ENCODE measurements around the gene STX17.
"Not testable (repeated sequence)": the region's sequence is repeated elsewhere in the genome, so short reads cannot be mapped to it uniquely, and the experiment has no call there.

The STX17 gene

DNA sequence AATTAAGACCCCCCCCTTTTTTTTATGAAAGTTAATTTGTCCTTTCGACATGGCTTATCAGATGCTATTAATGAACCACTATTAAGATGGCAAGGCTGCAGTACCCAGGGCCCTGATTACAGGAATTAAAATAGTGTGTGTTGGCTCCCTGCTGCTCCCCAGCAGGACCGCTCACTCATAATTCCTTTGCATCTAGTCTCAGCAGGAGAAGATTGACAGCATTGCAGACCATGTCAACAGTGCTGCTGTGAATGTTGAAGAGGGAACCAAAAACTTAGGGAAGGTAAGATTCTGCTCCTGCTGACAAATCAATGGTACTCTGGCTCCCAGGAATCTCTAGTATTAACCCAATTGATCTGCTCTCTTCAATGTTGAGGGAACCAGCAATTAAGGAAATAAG, 61.0 kb downstream of the STX17 start:
- DNase-seq (ENCODE audit: low read depth in 2 of 2), result no peak

GRCh38 chr9:99970481-99970880, 64.0 kb downstream of the STX17 start:
- no peak for DNase-seq (ENCODE audit: low read depth in 2 of 2)

GRCh38 chr9:99971410-99971809, 65.0 kb downstream of the STX17 start:
- no peak for DNase-seq (ENCODE audit: low read depth in 2 of 2)

DNA sequence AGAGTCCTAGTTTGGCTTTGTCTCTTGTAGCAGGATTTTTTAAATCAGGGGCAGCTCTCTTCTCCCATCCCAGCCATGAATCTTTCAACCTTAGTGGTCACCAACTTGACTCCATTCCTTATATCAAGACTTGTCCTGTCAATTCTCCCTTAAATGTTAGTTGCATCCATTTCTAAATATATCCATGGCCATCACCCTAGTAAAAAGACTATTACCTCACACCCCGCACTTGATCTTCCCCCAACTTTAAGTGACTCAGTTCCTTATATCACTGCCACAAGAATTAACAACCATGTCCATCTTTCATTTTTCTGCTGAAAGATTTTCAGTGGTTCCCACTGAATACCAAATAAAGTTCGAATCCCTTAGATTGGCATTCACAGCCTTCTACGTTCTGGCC, 67.0 kb downstream of the STX17 start:
- DNase-seq (ENCODE audit: low read depth in 2 of 2), result no peak

DNA sequence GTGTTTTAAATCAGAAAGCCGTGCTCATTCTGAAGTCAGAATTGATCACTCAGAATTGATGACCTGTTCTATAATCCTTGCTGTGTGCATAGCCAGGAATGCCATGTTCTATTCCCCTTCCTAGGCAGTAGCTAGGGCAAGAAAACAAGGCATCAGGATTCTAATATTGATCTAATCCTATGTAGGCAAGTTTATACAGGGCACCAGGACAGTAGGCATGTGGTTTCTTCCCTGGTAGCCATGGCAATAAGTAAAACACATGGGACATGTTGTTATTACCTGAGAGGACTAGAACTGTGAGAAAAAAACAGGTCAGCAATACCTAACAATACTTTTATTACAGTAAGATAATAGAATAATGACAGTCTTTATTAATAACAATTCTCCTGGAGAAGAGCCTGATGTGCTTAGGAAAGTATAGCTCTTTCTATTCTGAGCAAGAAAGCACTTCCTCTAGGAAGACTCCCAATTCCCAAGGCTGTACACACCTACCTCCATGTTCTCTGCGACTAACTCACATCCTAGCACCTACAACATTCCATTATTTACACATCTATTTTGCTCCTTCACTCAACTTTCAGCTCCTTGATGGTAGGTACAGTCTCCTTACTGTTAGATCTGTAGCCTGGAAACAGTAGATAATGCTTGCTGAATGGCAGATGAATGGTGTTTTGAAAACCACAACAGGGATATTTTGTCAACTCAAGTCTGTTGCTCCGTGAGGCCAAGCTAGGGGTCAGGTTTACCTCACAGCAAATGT, 70.8 kb downstream of the STX17 start:
- DNase-seq (ENCODE audit: low read depth in 2 of 2), result no peak

- no peak for DNase-seq (ENCODE audit: low read depth in 2 of 2)
Observed at GRCh38 chr9:99978221-99978620, 71.8 kb downstream of the STX17 start.

DNA sequence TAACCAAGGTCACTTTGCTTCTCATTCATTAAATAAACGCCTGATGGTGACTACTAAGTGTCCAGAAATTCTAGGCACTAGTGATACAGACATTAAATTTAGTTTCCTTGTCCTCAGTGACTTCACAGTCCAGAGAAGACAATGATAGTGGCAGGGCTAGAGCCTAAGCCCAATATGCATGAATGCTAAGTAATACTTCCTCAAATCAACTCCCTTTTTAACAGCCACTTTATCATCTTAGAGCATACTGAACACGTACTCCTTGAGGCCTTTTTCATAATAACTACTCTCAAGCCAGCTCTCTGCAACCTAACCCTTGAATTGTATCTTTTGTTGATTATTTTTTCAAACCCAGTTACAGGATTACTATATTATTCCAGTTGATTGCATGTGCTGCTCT, 74.1 kb downstream of the STX17 start:
- no peak for DNase-seq (ENCODE audit: low read depth in 2 of 2)

- no peak for DNase-seq (ENCODE audit: low read depth in 2 of 2)
Observed at GRCh38 chr9:99986642-99987041, 80.2 kb downstream of the STX17 start.

DNA sequence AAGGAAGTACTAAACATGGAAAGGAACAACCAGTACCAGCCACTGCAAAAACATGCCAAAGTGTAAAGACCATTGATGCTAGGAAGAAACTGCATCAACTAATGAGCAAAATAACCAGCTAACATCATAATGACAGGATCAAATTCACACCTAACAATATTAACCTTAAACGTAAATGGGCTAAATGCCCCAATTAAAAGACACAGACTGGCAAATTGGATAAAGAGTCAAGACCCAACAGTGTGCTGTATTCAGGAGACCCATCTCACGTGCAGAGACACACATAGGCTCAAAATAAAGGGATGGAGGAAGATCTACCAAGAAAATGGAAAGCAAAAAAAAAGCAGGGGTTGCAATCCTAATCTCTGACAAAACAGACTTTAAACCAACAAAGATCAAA, 84.1 kb downstream of the STX17 start:
- not testable (repeated sequence) for DNase-seq (ENCODE audit: low read depth in 2 of 2)

DNA sequence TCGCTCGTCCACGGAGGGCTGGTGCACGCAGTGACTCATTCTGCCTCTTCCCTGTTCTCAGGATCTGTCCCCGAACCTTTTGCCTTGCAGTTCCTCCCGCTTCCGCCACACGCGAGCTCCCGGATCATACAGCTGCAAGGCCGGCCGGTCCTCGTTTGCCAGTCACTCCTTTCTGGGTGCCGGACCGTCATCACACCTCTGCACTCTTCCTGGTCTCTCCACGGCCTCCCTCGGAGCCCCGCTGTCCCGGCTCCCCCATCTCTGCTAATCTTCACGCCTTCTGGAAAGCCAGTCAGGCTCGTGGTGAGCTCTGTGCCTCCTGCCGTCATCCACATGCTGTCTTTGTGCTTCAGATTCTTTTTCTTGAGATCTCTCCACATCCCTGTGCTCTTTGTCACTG, 91.8 kb downstream of the STX17 start:
- DNase-seq (ENCODE audit: low read depth in 2 of 2), result no peak

GRCh38 chr9:99998866-99999265, 92.4 kb downstream of the STX17 start:
- DNase-seq (ENCODE audit: low read depth in 2 of 2), result no peak

GRCh38 chr9:99999797-100000196, 93.3 kb downstream of the STX17 start:
- DNase-seq (ENCODE audit: low read depth in 2 of 2), result no peak

DNA sequence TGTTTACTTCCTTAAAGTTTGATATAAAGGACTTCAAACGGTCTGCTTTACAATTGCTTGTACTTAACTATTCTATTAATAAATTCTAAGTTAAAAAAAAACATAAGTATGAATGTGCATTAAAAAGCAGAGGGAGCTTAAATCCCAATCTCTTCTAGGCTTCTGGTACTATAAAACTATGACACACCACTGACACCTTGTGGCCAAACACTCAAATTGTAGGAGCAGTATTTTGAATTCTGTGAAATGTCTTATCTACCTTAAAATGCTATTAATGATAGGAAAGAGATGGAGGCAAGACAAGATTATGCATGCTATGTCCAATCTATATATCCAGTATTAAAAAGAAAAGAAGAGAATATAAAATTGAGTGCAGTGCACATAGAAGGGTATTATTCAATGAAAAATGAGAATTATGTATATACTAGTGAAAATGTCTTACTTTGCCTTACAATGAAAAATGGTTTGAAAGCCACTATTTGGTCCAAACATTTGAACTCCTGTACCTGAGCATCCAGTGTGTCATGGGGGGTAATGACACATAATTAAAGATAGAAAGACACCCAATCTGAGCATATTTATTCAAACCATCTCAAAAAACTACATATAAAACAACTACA, 104.7 kb downstream of the STX17 start:
- DNase-seq (ENCODE audit: low read depth in 2 of 2), result peak; percentile 7 to 16

DNA sequence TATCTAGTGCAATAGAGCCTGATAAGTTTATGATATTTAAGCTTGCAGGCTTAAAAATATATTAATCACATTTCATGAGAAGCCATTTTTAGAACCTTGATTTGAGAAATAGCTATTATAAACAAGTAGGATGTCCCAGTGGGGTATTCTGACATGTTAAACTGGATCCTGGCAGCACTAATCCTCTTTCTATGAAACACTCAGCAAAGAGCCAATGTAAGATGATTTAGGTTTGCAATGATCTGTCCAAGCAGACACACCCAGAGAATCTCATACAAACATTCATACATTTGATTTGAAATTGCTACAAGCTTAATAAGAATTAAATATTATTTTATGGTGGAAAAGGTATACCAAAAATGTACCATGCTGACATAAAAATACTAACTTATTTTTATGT, 105.8 kb downstream of the STX17 start:
- no peak for DNase-seq (ENCODE audit: low read depth in 2 of 2)

GRCh38 chr9:100013573-100013972, 107.1 kb downstream of the STX17 start:
- DNase-seq (ENCODE audit: low read depth in 2 of 2), result no peak

DNA sequence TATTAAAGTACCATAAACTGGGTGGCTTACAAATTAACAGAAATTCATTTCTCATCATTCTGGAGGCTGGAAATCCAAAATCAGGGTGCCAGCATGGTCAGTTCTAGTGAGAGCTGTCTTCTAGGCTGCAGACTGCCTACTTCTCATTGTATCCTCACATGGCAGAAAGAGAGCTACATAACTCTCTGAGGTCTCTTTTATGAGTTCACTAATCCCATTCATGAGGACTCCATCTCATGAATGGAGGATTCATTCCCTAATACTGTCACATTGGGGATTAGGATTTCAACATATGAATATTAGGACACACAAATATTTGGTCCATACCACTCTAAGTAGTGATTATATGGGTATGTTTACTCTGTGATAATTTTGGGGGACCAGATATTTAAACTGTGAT, 108.4 kb downstream of the STX17 start:
- no peak for DNase-seq (ENCODE audit: low read depth in 2 of 2)

DNA sequence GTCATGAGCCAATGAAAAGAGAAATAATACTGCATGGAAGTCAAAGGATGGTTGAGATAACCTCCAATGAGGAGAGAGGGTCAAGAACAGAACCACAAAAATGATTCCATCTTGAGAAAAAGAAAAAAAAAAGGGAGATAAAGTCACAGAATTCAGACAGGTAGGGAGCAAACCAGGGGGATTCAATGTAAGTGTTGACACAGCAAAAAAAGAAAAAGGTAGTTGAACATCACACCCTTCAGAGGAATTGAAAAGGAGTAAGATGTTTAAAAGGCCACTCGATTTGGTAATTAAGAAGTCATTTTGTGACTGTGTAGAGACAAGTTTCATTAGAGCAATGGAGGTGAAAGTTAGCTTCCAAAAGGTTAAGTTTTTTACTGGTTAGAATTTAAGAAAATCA, 113.1 kb downstream of the STX17 start:
- DNase-seq (ENCODE audit: low read depth in 2 of 2), result no peak
